ENCODE data around the gene ADAMTS9. TPM values are rescaled to one million over a fixed set of nuclear protein-coding genes. Genes with fewer than 3 reads are reported as not detected.

Gene ADAMTS9
- total and polyA plus RNA-seq, 2 of the 13 experiments (the other 11 are each of a cell fraction or from before 2014, with no cell fraction given), result 0.02 to 0.09 TPM

- Histone ChIP-seq H3K4me2 (ENCODE audit: low read depth, low read length) (no peak overlapping the region), H3K36me3 (replicated peaks in 1 of 2; ENCODE audit: control insufficient read depth in 1 of 2, insufficient read depth in 2 of 2, low read length in 2 of 2) (no peaks in the 10 kb centered on the region), H3K9me3 (ENCODE audit: low read length) (no peaks in the 10 kb centered on the region), H3K4me3 (replicated peaks in 1 of 3; ENCODE audit: insufficient read depth in 1 of 3, low read depth in 2 of 3, low read length in 3 of 3) (no peak overlapping the region), H3K27ac (ENCODE audit: extremely low read length, insufficient read depth, low read length) (no peak overlapping the region), H2AFZ (ENCODE audit: low read length) (no peak overlapping the region), H3K4me1 (ENCODE audit: insufficient read depth, low read length) (no peaks in the 10 kb centered on the region), H3K79me2 (ENCODE audit: insufficient read depth, low read length) (no peaks in the 10 kb centered on the region), H3K9ac (ENCODE audit: insufficient read depth, low read depth, low read length) (no peak overlapping the region), H4K20me1 (ENCODE audit: insufficient read depth, low read length) (no peaks in the 10 kb centered on the region), H3K27me3 (ENCODE audit: control insufficient read depth in 1 of 2, insufficient read depth in 2 of 2, low read length in 2 of 2) (no peaks in the 10 kb centered on the region; a peak in 1 of 5 replicates)
- in situ Hi-C loops (cut with HindIII; ENCODE audit: extremely low pct_ligation_motif_present, low pct_unique_long_range_greater_than_20kb), result no loop called here
- FAIRE-seq, result no peak
- DNase-seq (ENCODE audit: low spot score), result no peak
- no peak for ATAC-seq
- BruUV-seq (replicated peaks), result no TSS peak
- 76% methylated on average over 1 of the region's 1 CpG for WGBS (ENCODE audit: low lambda C conversion rate)
- intact Hi-C loops (cut with micrococcal nuclease; ENCODE audit: unreplicated experiment), result no loop called here
- ChIA-PET POLR2A (no interaction called here), CTCF (ENCODE audit: low intra/inter-chr PET ratio, low total read pairs) (no interaction called here)
- TF ChIP-seq MED13 (CRISPR knock-in tag; IDR thresholded peaks at IDR 0.05), result no peak
- TF ChIP-seq PCBP2 (optimal IDR thresholded peaks at IDR 0.05; ENCODE audit: low read depth, low read length, poor library complexity, severe bottlenecking), result no peak
- no peak for TF ChIP-seq ZFP1 (CRISPR knock-in tag; IDR thresholded peaks at IDR 0.05)
- no peak for TF ChIP-seq SPEN (CRISPR knock-in tag; IDR thresholded peaks at IDR 0.05; ENCODE audit: low read depth)
Observed at GRCh38 chr3:64620020-64620419, 67.8 kb downstream of the ADAMTS9 start.

GRCh38 chr3:64619216-64619615 is 68.6 kb downstream of the ADAMTS9 start:
- Histone ChIP-seq H3K27ac (ENCODE audit: extremely low read length, insufficient read depth, low read length) (no peak overlapping the region), H4K20me1 (ENCODE audit: insufficient read depth, low read length) (no peaks in the 10 kb centered on the region), H3K9me3 (ENCODE audit: low read length) (no peaks in the 10 kb centered on the region), H3K79me2 (ENCODE audit: insufficient read depth, low read length) (no peaks in the 10 kb centered on the region), H3K4me2 (ENCODE audit: low read depth, low read length) (no peak overlapping the region), H3K27me3 (ENCODE audit: control insufficient read depth in 1 of 2, insufficient read depth in 2 of 2, low read length in 2 of 2) (no peaks in the 10 kb centered on the region; a peak in 1 of 5 replicates), H3K4me3 (replicated peaks in 1 of 3; ENCODE audit: insufficient read depth in 1 of 3, low read depth in 2 of 3, low read length in 3 of 3) (no peak overlapping the region), H3K9ac (ENCODE audit: insufficient read depth, low read depth, low read length) (no peak overlapping the region), H3K36me3 (replicated peaks in 1 of 2; ENCODE audit: control insufficient read depth in 1 of 2, insufficient read depth in 2 of 2, low read length in 2 of 2) (no peaks in the 10 kb centered on the region), H2AFZ (ENCODE audit: low read length) (no peak overlapping the region), H3K4me1 (ENCODE audit: insufficient read depth, low read length) (no peaks in the 10 kb centered on the region)
- in situ Hi-C loops (cut with HindIII; ENCODE audit: extremely low pct_ligation_motif_present, low pct_unique_long_range_greater_than_20kb), result no loop called here
- intact Hi-C loops (cut with micrococcal nuclease; ENCODE audit: unreplicated experiment), result no loop called here
- ChIA-PET POLR2A (no interaction called here), CTCF (ENCODE audit: low intra/inter-chr PET ratio, low total read pairs) (no interaction called here)
- BruUV-seq (replicated peaks), result no TSS peak
- ATAC-seq, result no peak
- 45% methylated on average over 5 of the region's 5 CpGs for WGBS (ENCODE audit: low lambda C conversion rate)
- DNase-seq (ENCODE audit: low spot score), result no peak
- FAIRE-seq, result no peak
- TF ChIP-seq FOXO4 (CRISPR knock-in tag; conservative IDR thresholded peaks at IDR 0.05) (no peak), GABPB1 (CRISPR knock-in tag; IDR thresholded peaks at IDR 0.05) (no peak), BCL6 (CRISPR knock-in tag; IDR thresholded peaks at IDR 0.05) (no peak), ZNF615 (CRISPR knock-in tag; IDR thresholded peaks at IDR 0.05; ENCODE audit: borderline replicate concordance) (no peak), MLXIP (CRISPR knock-in tag; IDR thresholded peaks at IDR 0.05; ENCODE audit: borderline replicate concordance) (no peak), KDM6A (CRISPR knock-in tag; IDR thresholded peaks at IDR 0.05; ENCODE audit: low read depth) (no peak), MYC (CRISPR knock-in tag; IDR thresholded peaks at IDR 0.05; ENCODE audit: borderline replicate concordance) (no peak), CREM (IDR thresholded peaks at IDR 0.05) (no peak), CREM (CRISPR knock-in tag; IDR thresholded peaks at IDR 0.05) (no peak), ETS1 (CRISPR knock-in tag; IDR thresholded peaks at IDR 0.05) (no peak)
